SJSA1 (cell line): ENCODE data around the gene IST1. TPM values are rescaled to one million over a fixed set of nuclear protein-coding genes. Genes with fewer than 3 reads are reported as not detected.
A peak's percentile ranks its signal among the peaks of the same experiment; 100 is the strongest.

Experiments used
- DNase-seq, 2 experiments: peaks; one replicate each; pipeline ENCODE4 v3.0.0-alpha.2; 2015 to 2020; ENCODE audit warnings: low spot score in 2 of 2, low read depth in 1 of 2
- H3K27ac ChIP-seq: fragments of 250-450 bp; sonication (Bioruptor Pico); 2 replicates; pipeline ENCODE4 v1.5.1; 2020; ENCODE audit warnings: mild to moderate bottlenecking, moderate library complexity
- H3K27me3 ChIP-seq: fragments of 250-450 bp; sonication (Bioruptor Pico); replicated peaks from 2 replicates; pipeline ENCODE4 v1.5.1; 2020; ENCODE audit warnings: mild to moderate bottlenecking, moderate library complexity
- H3K36me3 ChIP-seq: fragments of 250-450 bp; sonication (Bioruptor Pico); 2 replicates; pipeline ENCODE4 v1.5.1; 2020; ENCODE audit warnings: mild to moderate bottlenecking
- H3K4me1 ChIP-seq: fragments of 250-450 bp; sonication (Bioruptor Pico); replicated peaks from 2 replicates; pipeline ENCODE4 v1.6.1; 2021; ENCODE audit warnings: mild to moderate bottlenecking
- H3K4me3 ChIP-seq: fragments of 250-450 bp; sonication (Bioruptor Pico); 2 replicates; pipeline ENCODE4 v1.5.1; 2020; ENCODE audit warnings: mild to moderate bottlenecking
- H3K9me3 ChIP-seq: fragments of 250-450 bp; sonication (Bioruptor Pico); replicated peaks from 2 replicates; pipeline ENCODE4 v1.5.1; 2020; ENCODE audit warnings: mild to moderate bottlenecking
- total RNA-seq: library from RNA; depleted of rRNA; stranded (reverse); fragments of >200 nt; shearing (Covaris generic); gene quantifications from 2 replicates; pipeline ENCODE4 v1.2.3, GENCODE V29; 2014

Gene IST1
- total RNA-seq, 1 experiment from 2014 or later: 231 TPM

DNA sequence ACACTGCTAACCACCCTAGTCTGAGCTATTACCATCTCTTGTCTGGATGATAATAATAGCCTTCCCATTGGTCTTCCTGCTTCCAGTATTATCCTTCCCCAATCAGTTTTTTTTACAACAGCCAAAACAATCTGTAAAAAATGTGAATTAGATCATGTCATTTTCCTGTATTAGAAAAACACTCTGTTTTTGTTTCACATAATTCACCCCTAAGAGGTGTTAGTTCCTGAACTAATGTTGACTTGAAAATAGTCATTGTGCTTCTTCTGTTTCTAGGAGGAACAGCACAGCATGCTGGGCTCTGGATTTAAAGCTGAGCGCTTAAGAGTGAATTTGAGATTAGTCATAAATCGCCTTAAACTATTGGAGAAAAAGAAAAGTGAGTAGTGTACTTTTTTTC, 20.0 kb downstream of the IST1 start:
- Histone ChIP-seq H3K27ac (no peak overlapping the region), H3K36me3 (peaks cover 64% of the 10 kb centered on the region), H3K9me3 (no peaks in the 10 kb centered on the region), H3K4me1 (peaks cover 14% of the 10 kb centered on the region), H3K4me3 (no peak overlapping the region), H3K27me3 (no peaks in the 10 kb centered on the region)
- no peak for DNase-seq

DNA sequence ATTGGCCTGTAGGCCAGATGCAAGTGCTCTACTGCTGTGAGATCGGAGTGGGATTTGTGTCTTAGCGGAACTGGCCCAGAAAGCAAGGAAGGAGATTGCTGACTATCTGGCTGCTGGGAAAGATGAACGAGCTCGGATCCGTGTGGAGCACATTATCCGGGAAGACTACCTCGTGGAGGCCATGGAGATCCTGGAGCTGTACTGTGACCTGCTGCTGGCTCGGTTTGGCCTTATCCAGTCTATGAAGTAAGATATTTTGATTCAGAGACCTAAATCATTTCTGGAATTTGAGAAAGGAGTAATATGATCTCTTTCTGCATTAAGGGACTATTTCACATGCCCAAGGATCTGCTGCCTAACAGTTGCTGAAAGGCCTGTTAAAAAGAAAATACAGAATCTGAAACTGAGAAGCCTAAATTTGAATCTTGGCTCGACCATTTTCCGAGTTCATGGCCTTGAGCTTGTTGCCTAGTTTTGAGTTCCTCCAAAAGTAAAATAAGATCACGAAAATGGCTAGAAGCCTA, 21.1 kb downstream of the IST1 start:
- H3K4me1 ChIP-seq: peaks cover 14% of the 10 kb centered on the region
- H3K27ac ChIP-seq: no peak overlapping the region
- H3K4me3 ChIP-seq: no peak overlapping the region
- peaks cover 75% of the 10 kb centered on the region for H3K36me3 ChIP-seq
- no peak for DNase-seq
- H3K27me3 ChIP-seq: no peaks in the 10 kb centered on the region
- no peaks in the 10 kb centered on the region for H3K9me3 ChIP-seq

DNA sequence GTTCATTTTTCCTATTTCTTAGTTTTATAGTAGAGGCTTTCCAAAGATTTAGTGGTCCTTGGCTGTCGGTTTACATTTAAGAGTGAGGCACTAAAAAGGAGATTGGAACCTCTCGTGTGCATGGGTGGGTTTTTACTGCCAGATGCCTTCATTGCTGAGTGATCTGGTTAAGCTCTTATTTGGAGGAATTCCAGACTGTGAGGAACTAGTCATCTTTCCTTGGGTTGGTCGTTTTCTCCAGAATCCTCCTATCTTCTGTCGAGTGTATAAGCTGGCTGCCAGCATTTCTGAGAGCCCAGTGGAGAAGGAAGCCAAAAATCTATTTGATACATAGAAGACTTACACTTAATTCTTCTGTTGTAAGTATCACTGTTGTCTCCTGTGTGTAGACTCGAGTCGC, 22.6 kb downstream of the IST1 start:
- H3K4me1 ChIP-seq: peaks cover 14% of the 10 kb centered on the region
- H3K9me3 ChIP-seq: no peaks in the 10 kb centered on the region
- peaks cover 84% of the 10 kb centered on the region for H3K36me3 ChIP-seq
- no peak overlapping the region for H3K27ac ChIP-seq
- no peak overlapping the region for H3K4me3 ChIP-seq
- H3K27me3 ChIP-seq: no peaks in the 10 kb centered on the region
- no peak for DNase-seq

DNA sequence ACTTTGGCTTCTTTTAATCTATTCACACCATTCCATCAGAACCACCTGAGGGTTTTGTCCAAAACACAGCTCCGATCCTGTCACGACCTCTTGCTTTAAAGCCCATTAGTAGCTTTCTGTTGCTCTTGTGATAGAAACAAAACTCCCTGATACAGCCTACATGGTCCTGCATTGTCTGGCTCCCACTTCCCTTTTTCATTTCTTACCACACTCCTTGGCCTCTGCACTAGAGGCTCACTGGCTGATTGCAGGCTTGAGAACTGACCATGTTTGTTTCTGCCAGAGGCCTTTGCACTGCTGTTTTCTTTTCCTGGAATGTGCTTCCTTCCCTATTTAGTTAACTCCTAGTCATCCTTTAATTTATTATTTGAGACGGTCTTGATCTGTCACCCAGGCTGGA, 23.7 kb downstream of the IST1 start:
- H3K27me3 ChIP-seq: no peaks in the 10 kb centered on the region
- peaks cover 17% of the 10 kb centered on the region for H3K4me1 ChIP-seq
- peaks cover 91% of the 10 kb centered on the region for H3K36me3 ChIP-seq
- H3K4me3 ChIP-seq: no peak overlapping the region
- H3K27ac ChIP-seq: no peak overlapping the region
- H3K9me3 ChIP-seq: no peaks in the 10 kb centered on the region
- DNase-seq: no peak

DNA sequence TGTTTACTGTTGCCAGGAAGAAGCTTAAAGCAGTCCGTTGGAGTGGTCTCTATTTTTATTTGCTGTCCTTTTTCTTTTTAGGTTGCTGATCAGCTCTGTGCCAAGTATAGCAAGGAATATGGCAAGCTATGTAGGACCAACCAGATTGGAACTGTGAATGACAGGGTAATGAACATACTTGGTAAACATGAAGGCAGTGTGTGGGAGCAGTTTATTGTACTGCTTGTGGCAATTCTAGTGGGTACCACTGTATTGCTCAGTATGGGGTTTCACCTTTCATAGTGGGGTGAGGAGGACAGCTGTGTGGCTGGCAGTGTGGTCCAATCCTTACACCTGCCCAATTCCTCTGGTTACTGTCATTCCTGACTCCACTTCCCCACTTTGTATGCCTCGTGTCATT, 25.3 kb downstream of the IST1 start:
- H3K4me1 ChIP-seq: peaks cover 8% of the 10 kb centered on the region
- H3K36me3 ChIP-seq: peaks cover 99% of the 10 kb centered on the region
- no peak for DNase-seq
- no peaks in the 10 kb centered on the region for H3K9me3 ChIP-seq
- no peaks in the 10 kb centered on the region for H3K27me3 ChIP-seq
- H3K4me3 ChIP-seq: no peak overlapping the region
- no peak overlapping the region for H3K27ac ChIP-seq

DNA sequence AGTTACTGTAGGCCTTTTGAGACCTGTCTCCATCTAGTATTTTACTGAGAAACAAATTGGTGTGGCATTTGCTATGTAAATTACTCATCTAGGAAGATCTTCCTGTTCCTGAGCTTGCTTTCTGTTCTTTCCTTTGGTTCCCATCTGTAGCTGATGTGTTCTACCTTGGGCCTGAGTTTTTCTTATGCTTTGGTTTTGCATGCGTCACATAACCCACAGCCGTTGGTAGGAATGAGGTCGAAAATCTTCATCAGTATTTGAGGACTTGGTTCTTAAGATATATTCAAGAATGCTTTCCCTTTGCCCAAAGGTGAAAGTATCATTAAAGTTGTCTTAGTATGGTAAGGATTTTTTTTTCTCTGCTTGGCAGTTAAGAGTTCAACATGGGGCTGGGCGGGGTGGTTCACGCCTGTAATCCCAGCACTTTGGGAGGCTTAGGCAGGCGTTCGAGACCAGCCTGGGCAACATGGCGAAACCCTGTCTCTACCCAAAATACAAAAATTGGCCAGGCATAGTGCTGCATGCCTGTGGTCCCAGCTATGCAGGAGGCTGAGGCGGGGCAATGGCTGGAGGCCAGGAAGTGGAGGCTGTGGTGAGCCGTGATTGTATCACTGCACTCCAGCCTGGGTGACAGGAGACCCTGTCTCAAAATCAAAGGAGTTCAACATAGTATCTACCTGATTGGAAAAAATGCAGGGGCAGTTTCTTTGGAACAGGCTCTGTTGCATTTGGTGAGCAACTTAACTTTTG, 28.8 kb downstream of the IST1 start:
- DNase-seq: peak in 1 of 2 experiments; percentile 50
- Histone ChIP-seq H3K4me3 (no peak overlapping the region), H3K4me1 (peaks cover 36% of the 10 kb centered on the region), H3K9me3 (no peaks in the 10 kb centered on the region), H3K27me3 (no peaks in the 10 kb centered on the region), H3K27ac (no peak overlapping the region), H3K36me3 (peaks cover 95% of the 10 kb centered on the region)

DNA sequence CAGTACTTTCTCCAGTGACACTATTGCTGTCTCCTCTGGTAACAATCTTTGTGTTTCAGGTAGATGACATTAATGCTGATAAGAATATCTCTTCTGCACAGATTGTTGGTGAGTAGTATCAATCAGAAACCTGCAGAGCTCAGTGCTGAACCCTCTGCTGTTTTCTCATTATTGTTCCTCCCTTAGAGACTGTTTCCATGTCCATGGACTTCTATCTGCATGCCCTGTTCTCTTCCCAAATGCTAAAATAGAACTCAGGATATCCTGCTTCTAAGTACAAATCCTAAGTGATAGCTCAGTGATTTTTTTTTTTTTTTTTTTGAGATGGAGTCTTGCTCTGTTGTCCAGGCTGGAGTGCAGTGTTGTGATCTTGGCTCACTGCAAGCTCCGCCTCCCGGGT, 29.4 kb downstream of the IST1 start:
- Histone ChIP-seq H3K9me3 (no peaks in the 10 kb centered on the region), H3K36me3 (peaks cover 95% of the 10 kb centered on the region), H3K27ac (no peak overlapping the region), H3K4me3 (no peak overlapping the region), H3K4me1 (peaks cover 41% of the 10 kb centered on the region), H3K27me3 (no peaks in the 10 kb centered on the region)
- no peak for DNase-seq

DNA sequence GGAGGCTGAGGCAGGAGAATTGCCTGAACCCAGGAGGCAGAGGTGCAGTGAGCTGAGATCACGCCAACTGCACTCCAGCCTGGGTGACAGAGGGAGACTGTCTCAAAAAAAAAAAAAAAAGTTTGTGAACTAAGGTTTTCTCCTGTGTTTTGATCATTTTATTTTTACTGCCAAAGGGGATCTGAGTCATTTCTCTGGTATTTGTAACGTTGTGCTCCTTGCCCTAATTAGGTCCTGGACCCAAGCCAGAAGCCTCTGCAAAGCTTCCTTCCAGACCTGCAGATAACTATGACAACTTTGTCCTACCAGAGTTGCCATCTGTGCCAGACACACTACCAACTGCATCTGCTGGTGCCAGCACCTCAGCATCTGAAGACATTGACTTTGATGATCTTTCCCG, 32.1 kb downstream of the IST1 start:
- Histone ChIP-seq H3K4me1 (peaks cover 41% of the 10 kb centered on the region), H3K27me3 (no peaks in the 10 kb centered on the region), H3K9me3 (no peaks in the 10 kb centered on the region), H3K27ac (0 out of 2 replicates have a peak overlapping the region, but pooled peaks have one; percentile 4), H3K36me3 (peaks cover 90% of the 10 kb centered on the region), H3K4me3 (no peak overlapping the region)
- DNase-seq: peak; percentile 87 to 93

DNA sequence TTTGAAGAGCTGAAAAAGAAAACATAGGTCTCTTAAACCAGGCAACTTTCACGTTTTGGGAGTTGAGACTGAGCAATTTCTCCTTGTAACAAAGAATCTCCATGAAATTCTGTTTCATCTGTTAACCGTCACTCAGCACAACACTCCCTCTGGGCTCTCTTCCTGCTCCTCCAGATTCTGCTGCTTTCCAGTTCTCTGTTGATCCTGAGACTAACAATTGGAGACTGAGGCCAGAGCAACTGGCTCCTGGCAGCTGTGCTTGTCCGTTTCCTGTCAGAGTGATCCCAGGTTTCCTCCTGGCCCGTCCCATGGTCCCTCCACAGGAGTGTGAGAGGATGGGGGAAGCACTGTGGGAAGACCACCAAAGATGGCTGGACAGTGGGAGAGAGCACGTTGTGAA, 32.5 kb downstream of the IST1 start:
- Histone ChIP-seq H3K27me3 (no peaks in the 10 kb centered on the region), H3K36me3 (peaks cover 86% of the 10 kb centered on the region), H3K4me3 (no peak overlapping the region), H3K9me3 (no peaks in the 10 kb centered on the region), H3K27ac (no peak overlapping the region), H3K4me1 (peaks cover 41% of the 10 kb centered on the region)
- DNase-seq: no peak

DNA sequence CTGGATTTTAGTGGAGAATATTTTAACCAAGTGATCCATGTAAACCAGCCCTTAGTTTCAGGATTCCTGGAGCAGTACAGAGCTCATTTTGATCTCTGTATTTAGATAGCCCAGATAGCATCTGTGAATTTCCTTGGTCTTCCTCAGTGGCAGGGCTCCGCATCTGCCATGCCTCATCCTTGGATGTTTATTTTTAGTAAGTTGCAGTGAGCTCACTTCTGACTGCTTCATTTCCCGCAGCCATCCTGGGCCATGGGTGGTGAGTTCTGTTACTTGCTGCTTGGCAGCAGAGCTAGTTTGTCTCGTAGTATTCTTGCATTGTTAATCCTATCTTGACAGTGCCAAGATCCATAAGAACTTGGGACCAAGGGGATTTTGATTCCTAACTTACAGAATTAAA, 33.7 kb downstream of the IST1 start:
- H3K27ac ChIP-seq: no peak overlapping the region

DNA sequence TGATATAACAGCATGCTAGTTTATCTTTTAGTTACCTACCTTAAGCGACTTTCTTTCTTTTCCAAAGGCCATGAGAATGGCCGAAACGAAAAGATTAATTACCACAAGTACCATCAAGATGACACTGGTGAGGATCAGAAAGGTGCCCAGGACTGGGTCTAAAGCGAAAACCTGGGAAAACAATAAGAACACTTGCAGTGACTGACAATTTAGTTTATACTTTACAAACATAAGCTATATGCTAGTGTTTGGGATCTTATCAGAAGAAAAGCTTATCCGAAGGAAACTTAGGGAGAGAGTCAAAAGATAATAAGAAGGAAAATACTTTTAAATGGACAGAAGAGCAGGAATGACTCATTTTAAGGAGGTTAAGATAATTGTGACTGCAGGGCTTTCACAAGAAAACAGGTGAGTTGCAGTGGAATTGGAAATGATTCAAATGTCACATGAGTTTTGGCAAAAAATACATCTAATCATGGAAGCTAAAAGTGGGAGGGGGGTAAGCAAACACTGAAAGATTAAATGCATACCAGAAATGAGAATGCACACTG, 34.8 kb downstream of the IST1 start:
- no peak for DNase-seq
- H3K9me3 ChIP-seq: no peaks in the 10 kb centered on the region
- H3K4me3 ChIP-seq: no peak overlapping the region
- H3K27me3 ChIP-seq: no peaks in the 10 kb centered on the region
- H3K4me1 ChIP-seq: peaks cover 32% of the 10 kb centered on the region
- peaks cover 83% of the 10 kb centered on the region for H3K36me3 ChIP-seq
- H3K27ac ChIP-seq: no peak overlapping the region

More for the DNA sequence above, 33.7 kb downstream of the IST1 start:
- H3K27me3 ChIP-seq: no peaks in the 10 kb centered on the region
- H3K4me3 ChIP-seq: no peak overlapping the region
- peaks cover 37% of the 10 kb centered on the region for H3K4me1 ChIP-seq
- DNase-seq: peak; percentile 48 to 69
- peaks cover 83% of the 10 kb centered on the region for H3K36me3 ChIP-seq
- H3K9me3 ChIP-seq: no peaks in the 10 kb centered on the region

DNA sequence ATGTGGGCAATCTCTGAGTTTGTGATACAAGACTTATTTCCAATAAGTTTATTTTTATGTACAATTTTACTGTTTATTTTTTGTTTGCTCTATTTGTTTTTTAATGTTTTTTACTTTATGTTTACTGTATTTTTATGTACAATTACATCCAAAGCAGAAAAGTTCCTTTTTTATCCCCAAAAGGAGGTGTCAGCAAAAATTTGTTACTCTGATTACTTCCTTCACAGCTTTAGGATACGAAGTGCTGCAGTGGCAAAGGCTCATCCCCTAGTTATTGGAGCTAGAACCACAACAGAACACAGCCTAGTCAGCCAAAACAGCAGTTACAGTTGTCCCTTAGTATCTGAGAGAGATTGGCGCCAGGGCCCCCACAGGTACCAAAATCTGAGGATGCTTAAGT, 35.7 kb downstream of the IST1 start:
- Histone ChIP-seq H3K4me1 (peaks cover 32% of the 10 kb centered on the region), H3K9me3 (no peaks in the 10 kb centered on the region), H3K27ac (no peak overlapping the region), H3K36me3 (peaks cover 74% of the 10 kb centered on the region), H3K4me3 (no peak overlapping the region), H3K27me3 (no peaks in the 10 kb centered on the region)
- DNase-seq: no peak

DNA sequence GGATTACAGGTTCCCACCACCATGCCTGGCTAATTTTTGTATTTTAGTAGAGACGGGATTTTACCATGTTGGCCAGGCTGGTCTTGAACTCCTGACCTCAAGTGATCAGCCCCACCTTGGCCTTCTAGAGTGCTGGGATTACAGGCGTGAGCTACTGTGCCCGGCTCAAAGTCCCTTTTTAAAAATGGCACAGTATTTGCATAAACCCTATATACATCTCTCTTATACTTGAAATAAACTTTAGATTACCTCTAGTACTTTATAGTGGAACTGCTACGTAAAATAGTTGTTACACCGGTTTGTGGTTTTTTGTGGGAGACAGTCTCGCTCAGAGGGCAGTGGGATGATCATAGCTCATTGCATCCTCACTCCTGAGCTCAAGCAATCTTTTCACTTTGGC, 36.3 kb downstream of the IST1 start:
- H3K4me3 ChIP-seq: no peak overlapping the region
- H3K4me1 ChIP-seq: peaks cover 29% of the 10 kb centered on the region
- peaks cover 68% of the 10 kb centered on the region for H3K36me3 ChIP-seq
- no peak for DNase-seq
- no peak overlapping the region for H3K27ac ChIP-seq
- H3K27me3 ChIP-seq: no peaks in the 10 kb centered on the region
- no peaks in the 10 kb centered on the region for H3K9me3 ChIP-seq

DNA sequence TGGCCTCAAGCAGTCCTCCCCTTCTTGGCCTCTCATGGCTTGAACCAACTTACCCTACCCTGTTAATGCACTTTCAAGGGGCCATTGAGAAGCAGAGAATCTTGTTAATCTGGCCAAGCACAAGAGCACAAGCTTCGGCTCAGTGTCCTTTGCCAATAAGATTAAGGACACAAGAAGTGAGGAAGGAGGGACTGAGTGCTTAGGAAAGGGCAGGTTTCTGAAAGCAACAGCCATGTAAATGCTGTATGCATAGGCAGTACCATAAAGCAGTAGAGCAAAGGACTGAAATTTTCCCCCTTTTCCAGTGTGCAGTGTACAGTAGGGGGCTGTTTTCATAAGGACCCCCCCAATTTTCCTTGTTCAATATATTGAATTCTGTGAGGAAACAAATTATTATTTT, 37.7 kb downstream of the IST1 start:
- no peaks in the 10 kb centered on the region for H3K27me3 ChIP-seq
- no peaks in the 10 kb centered on the region for H3K9me3 ChIP-seq
- no peak for DNase-seq
- peaks cover 55% of the 10 kb centered on the region for H3K36me3 ChIP-seq
- no peak overlapping the region for H3K27ac ChIP-seq
- no peak overlapping the region for H3K4me3 ChIP-seq
- H3K4me1 ChIP-seq: peaks cover 15% of the 10 kb centered on the region
